HT1080 (cell line): Measurements from ENCODE around the gene USP6NL. TPM values are rescaled to one million over a fixed set of nuclear protein-coding genes. Genes with fewer than 3 reads are reported as not detected.

Experiments used
- DNase-seq: peaks from one replicate; pipeline ENCODE4 v3.0.0-alpha.2; 2015; ENCODE audit warnings: low read depth
- total RNA-seq: library from RNA; depleted of rRNA; stranded (reverse); fragments of >200 nt; shearing (Covaris generic); gene quantifications from 2 replicates; pipeline ENCODE4 v1.2.3, GENCODE V29; 2014; rRNA removed

The USP6NL gene
- total RNA-seq, 1 experiment from 2014 or later, result 20.8 TPM

DNA sequence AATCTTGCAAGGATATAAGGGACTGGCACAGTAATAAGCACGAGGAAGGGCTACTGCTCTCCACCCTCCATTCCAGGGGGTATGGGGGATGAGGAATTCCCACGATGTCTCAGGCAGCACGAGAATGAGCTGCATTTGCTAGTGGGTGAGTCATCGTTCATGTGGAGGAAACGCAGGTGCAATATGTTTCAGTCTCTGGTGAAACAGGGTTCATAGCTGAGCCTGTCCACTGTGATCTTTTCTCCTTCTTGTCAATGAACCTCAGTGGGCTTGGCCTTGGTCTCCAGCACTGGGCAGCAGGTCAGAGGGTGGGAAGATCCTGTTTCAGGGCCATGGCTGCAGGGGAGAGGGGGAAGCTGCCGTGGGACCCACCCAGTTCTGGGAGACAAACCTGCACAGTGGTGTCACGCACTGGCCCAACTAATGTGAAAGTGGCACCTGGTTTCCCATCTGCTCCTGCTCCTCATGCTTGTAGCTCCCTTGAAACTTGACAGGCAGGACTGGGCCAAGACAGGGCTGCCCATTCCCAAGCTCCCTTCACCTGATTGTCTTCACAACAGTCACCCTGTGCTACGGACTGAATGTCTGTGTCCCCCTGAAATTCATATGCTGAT lies 181.9 kb downstream of the USP6NL start:
- DNase-seq, result peak; percentile 42

DNA sequence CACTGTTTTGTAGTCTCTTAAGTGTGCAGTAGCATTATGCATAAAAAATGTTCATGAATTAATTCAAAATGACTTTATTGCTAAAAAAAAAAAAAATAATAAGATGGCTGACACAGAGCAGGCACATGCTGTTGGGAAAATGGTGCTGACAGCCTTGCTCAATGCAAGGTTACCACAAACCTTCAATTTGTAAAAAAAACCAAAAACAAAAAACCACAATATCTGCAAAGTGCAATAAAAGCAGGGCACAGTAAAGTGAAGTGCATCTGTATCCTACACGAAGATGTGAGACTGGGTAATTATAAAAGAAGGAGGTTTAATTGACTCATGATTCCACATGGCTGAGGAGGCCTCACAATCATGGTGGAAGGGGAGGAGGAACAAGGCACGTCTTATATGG lies 185.8 kb downstream of the USP6NL start:
- no peak for DNase-seq

DNA sequence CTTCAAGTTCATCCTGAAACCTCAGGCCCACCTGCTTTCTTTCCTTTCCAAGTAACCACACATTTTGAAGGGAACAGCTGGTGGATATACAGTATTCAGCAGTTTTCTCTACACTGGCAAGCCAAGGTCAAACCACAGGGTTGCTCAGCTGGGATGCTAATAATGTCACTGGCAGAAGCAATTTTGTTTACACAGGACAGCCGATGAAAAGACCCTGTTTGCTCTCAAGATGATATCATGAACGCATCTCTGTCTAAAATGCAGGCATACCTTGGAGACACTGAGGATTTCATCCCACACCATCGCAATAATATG lies 186.2 kb downstream of the USP6NL start:
- DNase-seq, result no peak

DNA sequence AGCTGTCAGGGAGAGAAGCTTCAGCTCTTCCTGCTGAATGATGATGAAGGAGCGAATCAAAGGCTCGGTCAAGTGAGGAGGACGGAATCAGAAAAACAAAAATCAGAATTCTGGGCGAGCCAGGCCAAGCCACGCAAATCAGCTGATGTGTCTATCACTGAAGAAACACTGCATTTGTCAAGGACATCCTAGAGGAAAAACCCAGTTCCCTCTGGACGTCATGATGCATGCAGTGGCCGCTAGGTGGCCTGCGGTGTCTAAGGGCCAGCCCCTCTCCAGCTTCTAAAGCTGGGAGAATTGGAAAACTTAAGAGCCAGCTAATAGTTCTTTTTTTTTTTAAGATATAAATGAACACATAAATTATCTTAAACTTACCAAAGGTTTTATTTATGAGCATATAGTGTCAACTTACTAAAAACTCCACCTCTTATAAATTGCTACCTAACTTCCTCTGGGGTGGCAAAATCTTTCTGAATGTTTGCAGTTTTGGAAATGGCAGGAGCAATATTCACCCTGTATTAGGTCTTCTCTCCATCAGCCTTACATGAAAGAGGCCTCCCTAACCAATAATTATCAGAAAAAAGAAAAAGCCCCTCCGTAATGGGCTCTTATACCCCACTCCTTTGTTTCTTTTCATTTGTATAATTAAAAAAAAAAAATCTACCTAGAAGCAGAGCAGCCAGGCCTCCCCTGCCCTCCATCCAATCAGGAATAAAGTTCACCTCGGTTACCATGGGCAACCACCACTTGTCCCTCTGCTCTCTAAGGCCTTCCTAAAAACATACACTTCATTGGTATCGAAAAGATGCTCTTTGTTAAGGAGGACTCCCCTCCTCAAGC lies 186.8 kb downstream of the USP6NL start:
- peak; percentile 31 for DNase-seq

DNA sequence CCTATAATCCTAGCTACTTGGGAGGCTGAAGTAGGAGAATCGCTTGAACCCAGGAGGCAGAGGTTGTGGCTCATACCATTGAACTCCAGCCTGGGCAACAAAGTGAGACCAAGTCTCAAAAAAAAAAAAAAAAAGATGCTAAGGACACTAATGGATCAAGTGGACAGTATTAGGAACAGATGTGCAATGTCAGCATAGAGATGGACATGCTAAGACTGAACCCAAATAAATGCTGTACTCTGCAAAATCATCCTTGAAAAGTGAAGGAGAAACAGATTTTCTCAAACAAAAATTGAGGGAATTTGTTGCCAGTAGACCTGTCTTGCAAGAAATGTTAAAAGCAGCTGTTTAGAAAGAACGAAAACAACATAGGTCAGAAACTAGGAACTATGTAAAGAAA lies 194.5 kb downstream of the USP6NL start:
- DNase-seq, result no peak

DNA sequence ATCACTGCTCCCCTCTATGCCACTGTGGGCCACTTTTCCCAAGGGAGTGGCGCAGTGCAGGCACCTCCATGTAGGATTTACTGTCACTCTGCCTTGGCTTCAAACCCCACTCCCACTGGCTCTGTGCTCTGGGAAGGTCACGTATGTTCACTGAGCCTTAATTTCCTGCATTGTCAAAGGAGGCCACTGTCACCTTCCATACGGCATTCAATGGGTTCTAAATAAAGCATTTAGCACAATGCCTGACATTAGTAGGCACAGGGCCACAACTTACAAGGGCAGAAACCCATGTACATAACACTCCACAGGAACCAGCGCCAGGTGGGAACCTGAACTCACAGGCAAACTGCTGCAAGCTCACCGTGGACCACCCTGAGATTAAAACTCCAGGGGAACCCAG lies 196.4 kb downstream of the USP6NL start:
- no peak for DNase-seq

DNA sequence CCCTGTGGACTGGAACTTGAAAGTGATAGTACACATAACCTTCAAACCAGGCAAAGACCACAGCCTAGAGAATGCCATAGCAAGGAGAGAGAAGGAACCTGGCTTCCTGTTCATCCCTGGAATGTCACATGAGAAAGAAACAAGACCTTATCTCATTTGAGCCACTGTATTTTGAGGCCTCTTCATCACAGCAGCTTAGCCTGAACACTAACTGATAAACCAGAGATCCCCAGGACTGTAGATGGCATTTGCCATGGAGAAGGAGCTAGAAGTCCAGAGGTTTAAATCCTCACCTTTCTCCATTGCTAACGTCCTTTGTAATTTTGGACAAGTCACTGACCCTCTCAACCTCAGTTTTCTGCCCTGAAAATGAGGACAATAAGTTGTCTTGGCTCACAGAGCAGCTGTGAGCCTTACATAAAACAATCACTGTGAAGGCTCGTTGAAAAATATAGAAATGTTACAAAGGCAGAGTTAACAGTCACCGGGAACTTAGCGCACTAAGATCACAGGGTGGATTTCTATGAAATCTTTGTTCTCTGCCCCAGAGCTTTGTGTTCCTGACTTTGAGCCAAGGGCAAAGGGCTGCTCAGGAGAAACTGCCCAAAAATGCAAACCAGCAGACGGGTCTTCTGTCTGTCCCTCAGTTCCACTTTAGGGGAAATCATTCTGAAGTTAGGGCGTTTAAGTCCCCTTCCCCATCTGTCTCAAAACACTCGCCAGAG lies 197.0 kb downstream of the USP6NL start:
- no peak for DNase-seq

DNA sequence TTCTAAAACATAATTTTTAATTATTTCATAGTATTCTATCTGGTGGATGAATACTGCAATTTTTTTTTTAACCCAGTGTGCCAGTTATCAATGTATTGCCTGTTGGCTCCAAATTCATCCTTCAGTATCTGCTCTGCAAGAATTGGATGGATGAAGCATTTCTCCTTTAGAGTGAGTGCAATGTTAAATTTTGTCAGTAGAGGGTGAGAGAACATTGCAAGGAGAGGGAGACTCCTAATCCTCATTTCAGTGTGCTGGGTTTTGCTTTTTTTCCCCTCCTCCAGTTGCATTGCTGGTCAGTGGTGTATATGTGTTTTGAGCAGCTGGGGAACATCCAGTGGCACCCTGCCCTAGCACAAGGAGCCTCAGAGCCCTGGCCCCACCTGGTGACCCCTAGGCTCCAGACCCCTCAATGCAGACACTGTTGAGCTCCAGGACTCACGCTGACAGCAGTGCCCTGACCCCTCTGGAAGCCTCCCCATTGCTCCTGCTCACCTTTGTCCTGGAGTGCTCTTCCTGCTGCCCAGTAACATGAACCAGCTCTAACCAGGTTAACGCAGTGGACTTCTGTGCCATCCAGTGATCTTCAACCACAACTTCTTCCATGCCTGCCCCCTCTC lies 199.4 kb downstream of the USP6NL start:
- DNase-seq, result no peak

DNA sequence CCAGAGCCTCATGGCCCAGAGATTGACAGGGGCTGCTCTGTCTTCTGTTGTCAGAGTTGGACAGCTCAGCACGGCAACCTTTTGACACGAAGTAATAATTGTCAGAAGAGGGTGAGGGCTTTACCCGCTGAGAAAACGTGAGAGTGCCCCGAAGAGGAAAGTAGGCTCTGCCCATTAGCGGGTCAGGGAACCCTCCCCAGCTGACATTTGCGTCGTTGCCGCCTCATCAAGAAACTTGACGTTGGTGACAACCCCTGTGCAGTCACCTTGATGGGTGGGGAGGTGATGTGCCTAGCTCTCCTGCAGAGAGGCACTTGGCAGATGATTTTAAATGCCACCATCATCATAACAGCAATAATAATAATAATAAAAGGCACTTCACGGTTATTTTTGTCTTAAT lies 202.1 kb downstream of the USP6NL start:
- DNase-seq, result no peak

DNA sequence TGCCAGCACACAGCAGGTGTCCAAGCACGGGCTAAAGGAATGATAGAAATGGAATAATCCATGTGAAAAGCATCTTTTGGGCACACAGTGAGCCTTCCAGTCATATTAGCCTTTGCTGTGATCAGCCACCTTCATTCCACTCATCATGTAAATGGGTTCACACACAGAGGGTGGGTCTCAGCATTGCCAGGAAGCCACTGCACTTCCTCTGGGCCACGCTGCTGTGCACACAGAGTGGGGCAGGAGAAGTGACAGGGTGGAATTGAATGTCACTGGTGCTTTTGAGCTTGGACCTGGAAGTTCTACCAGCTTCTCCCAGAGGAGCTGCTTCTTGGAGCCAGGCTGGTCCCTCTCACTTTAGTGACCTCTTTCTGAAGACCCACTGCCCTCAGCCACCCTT lies 203.5 kb downstream of the USP6NL start:
- no peak for DNase-seq

DNA sequence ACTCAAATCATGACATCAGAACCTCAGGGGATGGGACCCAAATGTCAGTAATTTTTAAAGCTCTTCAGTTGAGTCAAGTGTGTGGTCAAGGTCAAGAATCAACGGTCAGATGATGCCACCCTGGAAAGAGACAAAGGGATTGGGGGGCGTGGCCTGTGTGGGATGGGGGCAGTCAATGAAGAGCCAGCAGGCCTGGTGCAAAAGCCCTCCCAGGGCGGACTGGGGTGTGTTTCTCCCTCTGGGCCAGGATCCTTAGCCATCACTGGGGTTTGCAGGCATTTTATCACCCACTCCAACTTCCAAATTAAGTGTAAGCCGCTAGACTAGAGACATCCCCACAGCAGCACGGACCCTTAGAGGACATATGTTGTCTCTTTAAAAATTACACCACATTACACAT lies 204.7 kb downstream of the USP6NL start:
- DNase-seq, result no peak

DNA sequence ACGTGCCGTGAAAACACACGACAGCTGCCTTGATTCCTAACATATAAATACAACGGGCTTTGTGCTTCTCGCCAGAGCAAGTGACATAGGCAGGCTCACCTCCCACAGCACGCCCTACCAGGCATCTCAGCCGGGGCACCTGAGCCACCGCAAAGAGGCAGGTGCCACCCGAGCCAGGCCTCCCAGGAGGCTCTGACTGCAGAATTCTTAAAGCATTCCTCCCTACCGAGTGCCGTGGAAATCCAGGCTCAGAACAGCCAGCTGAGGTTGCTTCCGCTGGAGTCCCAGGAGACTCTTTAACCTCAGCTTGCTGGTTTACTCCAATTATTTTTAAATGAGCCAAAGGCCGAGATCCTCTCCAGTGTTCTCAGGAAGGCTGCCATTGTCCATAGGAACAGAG lies 206.5 kb downstream of the USP6NL start:
- DNase-seq, result no peak

Other genes starting within 250 kb of the USP6NL start
- 2.1 and 4.3 TPM in 2 replicates for gene ECHDC3, start 130.7 kb upstream of the USP6NL start, total RNA-seq
- 23.6 and 33.1 TPM in 2 replicates for gene PROSER2, start 211.7 kb upstream of the USP6NL start, total RNA-seq